HepG2 (cell line): ENCODE data around the gene ARHGEF4. TPM values are rescaled to one million over a fixed set of nuclear protein-coding genes. Genes with fewer than 3 reads are reported as not detected.

Experiments
- ATF1 ChIP-seq: IDR thresholded peaks from 2 replicates; pipeline ENCODE4 v1.6.1; 2016; ENCODE audit warnings: mild to moderate bottlenecking, control low read depth
- CCDC6 ChIP-seq: sonication (generic); formaldehyde crosslinking; IDR thresholded peaks from 2 replicates; pipeline ENCODE4 v1.8.1; 2022; ENCODE audit warnings: mild to moderate bottlenecking, missing genetic modification reagents, moderate library complexity
- HMG20A ChIP-seq: IDR thresholded peaks from 2 replicates; pipeline ENCODE4 v1.6.1; 2016; ENCODE audit warnings: borderline replicate concordance
- MTA1 ChIP-seq: sonication (generic); formaldehyde crosslinking; IDR thresholded peaks from 2 replicates; pipeline ENCODE4 v1.4.0; 2020; ENCODE audit warnings: missing genetic modification reagents, mild to moderate bottlenecking, borderline replicate concordance
- TBX3 ChIP-seq: fragments of 450-650 bp; IDR thresholded peaks from 2 replicates; pipeline ENCODE4 v1.6.1; 2017; ENCODE audit warnings: antibody characterized with exemption, mild to moderate bottlenecking, inconsistent platforms, borderline replicate concordance
- ZNF569 ChIP-seq: sonication (generic); formaldehyde crosslinking; IDR thresholded peaks from 2 replicates; pipeline ENCODE4 v1.5.0; 2020; ENCODE audit warnings: mild to moderate bottlenecking, missing genetic modification reagents, moderate library complexity, borderline replicate concordance
- ZNF646 ChIP-seq: sonication (generic); formaldehyde crosslinking; IDR thresholded peaks from 2 replicates; pipeline ENCODE4 v1.9.0; 2021; ENCODE audit warnings: mild to moderate bottlenecking, missing genetic modification reagents
- polyA plus RNA-seq, 8 experiments: library from polyadenylated mRNA; depleted of rRNA in 3 of 8; stranded (reverse) in 7 of 8; unstranded in 1 of 8; fragments of >200 nt; fragmentation: Illumina TruSeq in 4 of 8; extraction: Trizol in 4 of 8; gene quantifications; 2 replicates each; pipeline versions ENCODE4 v1.2.1 to v1.2.3, GENCODE V29; 2011 to 2016; ENCODE audit warnings: low read depth in 4 of 8, missing spikeins in 1 of 8, mixed read lengths in 1 of 8; ENCODE audit not compliant: insufficient read depth in 1 of 8
- total RNA-seq, 5 experiments: library from RNA; depleted of rRNA; stranded (reverse); fragments of >200 nt; fragmentation: Illumina TruSeq; extraction: Trizol; gene quantifications; 2 replicates each; pipeline ENCODE4 v1.2.3, GENCODE V29; 2016; ENCODE audit warnings: low read depth in 1 of 5
- TF ChIP-seq, protein P1 (sequence below): sonication (generic); formaldehyde crosslinking; IDR thresholded peaks from 2 replicates; pipeline ENCODE4 v1.8.0; 2022; ENCODE audit warnings: mild to moderate bottlenecking, missing genetic modification reagents, borderline replicate concordance

Gene ARHGEF4
- total and polyA plus RNA-seq, 2 of the 13 experiments (the other 11 are each of a cell fraction or from before 2014, with no cell fraction given) = 0.11 to 0.13 TPM

DNA sequence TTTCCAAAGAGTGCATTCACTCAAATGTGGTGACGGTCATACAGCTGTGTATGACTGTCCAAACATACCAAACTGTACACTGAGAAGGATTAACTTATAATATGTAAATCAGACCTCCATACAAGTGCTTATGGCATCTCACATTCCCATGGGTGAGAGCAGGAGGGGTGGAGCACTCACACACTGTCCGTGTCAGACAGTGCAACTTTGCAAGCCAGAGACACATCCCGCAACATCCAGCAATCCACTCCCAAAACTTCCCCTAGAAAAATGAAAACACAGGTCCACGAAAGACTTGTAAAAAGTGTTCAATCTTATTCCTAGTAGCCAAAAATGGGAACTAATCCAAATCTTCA lies 220.2 kb downstream of the ARHGEF4 start (continued):
- no peak for TF ChIP-seq ZNF646 (CRISPR knock-in tag)
- no peak for TF ChIP-seq ATF1 (CRISPR knock-in tag)
- TF ChIP-seq CCDC6 (CRISPR knock-in tag) = no peak
- no peak for TF ChIP-seq MTA1 (CRISPR knock-in tag)
- no peak for TF ChIP-seq HMG20A (CRISPR knock-in tag)
- no peak for TF ChIP-seq TBX3
- TF ChIP-seq, protein P1, sequence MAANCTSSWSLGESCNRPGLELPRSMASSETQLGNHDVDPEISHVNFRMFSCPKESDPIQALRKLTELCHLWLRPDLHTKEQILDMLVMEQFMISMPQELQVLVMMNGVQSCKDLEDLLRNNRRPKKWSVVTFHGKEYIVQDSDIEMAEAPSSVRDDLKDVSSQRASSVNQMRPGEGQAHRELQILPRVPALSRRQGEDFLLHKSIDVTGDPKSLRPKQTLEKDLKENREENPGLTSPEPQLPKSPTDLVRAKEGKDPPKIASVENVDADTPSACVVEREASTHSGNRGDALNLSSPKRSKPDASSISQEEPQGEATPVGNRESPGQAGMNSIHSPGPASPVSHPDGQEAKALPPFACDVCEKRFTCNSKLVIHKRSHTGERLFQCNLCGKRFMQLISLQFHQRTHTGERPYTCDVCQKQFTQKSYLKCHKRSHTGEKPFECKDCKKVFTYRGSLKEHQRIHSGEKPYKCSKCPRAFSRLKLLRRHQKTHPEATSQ (CRISPR knock-in tag) = no peak
- TF ChIP-seq ZNF569 (CRISPR knock-in tag) = no peak
- TF ChIP-seq, all 625 proteins: peak for 0
